T-cell (primary cell): ENCODE data around the gene TIAM2. TPM values are rescaled to one million over a fixed set of nuclear protein-coding genes. Genes with fewer than 3 reads are reported as not detected.

Experiments used
- ATAC-seq, 4 experiments: fragments of 200-7000 bp in 3 of 4; fragments of 150-1000 bp in 1 of 4; cut with Tn5 transposase; replicated peaks in 1 of 4; 1 replicate in 3 of 4; 2 replicates in 1 of 4; pipeline ENCODE4 v1.10.0; 2021; ENCODE audit warnings: moderate library complexity in 3 of 4, mild to moderate bottlenecking in 2 of 4, moderate number of reproducible peaks in 1 of 4
- CTCF ChIA-PET, 2 donors: fragments of 300-600 bp; sonication (Branson Sonifier 250); formaldehyde crosslinking; loops; one replicate each; lab custom pipeline; 2022; ENCODE audit warnings: antibody characterized with exemption in 2 of 2; lab: Charles Lee
- POLR2A ChIA-PET, 2 donors: fragments of 300-600 bp; sonication (Branson Sonifier 250); formaldehyde crosslinking; loops; one replicate each; lab custom pipeline; 2022; ENCODE audit warnings: antibody characterized with exemption in 2 of 2; lab: Charles Lee
- DNase-seq, 35 experiments: peaks; one replicate each; pipeline versions ENCODE4 v3.0.0 to v3.0.0-alpha.2; 2013 to 2023
- H3K27ac ChIP-seq: one replicate; pipeline ENCODE4 v1.5.1; 2013; ENCODE audit warnings: low read length
- H3K27me3 ChIP-seq, 2 experiments: replicated peaks in 1 of 2; 1 replicate in 1 of 2; 2 replicates in 1 of 2; pipeline versions ENCODE4 v1.6.1 to v1.7.0; 2013; ENCODE audit warnings: low read length in 1 of 2, mixed read lengths in 1 of 2; ENCODE audit not compliant: control insufficient read depth in 2 of 2, insufficient read depth in 2 of 2; ENCODE audit errors: extremely low read depth in 1 of 2
- H3K36me3 ChIP-seq, 2 donors: 1 replicate in 1 of 2; 2 replicates in 1 of 2; pipeline versions ENCODE4 v1.6.1 to v1.7.0; 2013; ENCODE audit warnings: low read length in 1 of 2; ENCODE audit not compliant: control insufficient read depth in 2 of 2, insufficient read depth in 1 of 2; ENCODE audit errors: extremely low read depth in 1 of 2
- H3K4me1 ChIP-seq, 2 experiments: 1 replicate in 1 of 2; 2 replicates in 1 of 2; pipeline versions ENCODE4 v1.6.1 to v1.7.0; 2013; ENCODE audit warnings: low read length in 2 of 2, mixed read lengths in 1 of 2; ENCODE audit not compliant: insufficient read depth in 2 of 2, control insufficient read depth in 1 of 2; ENCODE audit errors: extremely low read depth in 1 of 2
- H3K4me3 ChIP-seq, 2 donors: 1 replicate in 1 of 2; 2 replicates in 1 of 2; pipeline versions ENCODE4 v1.5.1 to v1.7.0; 2013; ENCODE audit warnings: mild to moderate bottlenecking in 2 of 2, low read length in 1 of 2, moderate library complexity in 1 of 2; ENCODE audit not compliant: control insufficient read depth in 1 of 2; ENCODE audit errors: extremely low read depth in 1 of 2
- H3K9me3 ChIP-seq: 2 replicates; pipeline ENCODE4 v1.7.0; 2013
- H3K27ac Mint-ChIP-seq, 2 donors: one replicate each; pipeline ENCODE4 v1.8.0; 2020 to 2021; ENCODE audit warnings: mild to moderate bottlenecking in 2 of 2, mixed read lengths in 2 of 2
- H3K27me3 Mint-ChIP-seq, 2 donors: one replicate each; pipeline ENCODE4 v1.8.0; 2021 to 2022; ENCODE audit warnings: mixed read lengths in 2 of 2
- H3K36me3 Mint-ChIP-seq: one replicate; pipeline ENCODE4 v1.8.0; 2021; ENCODE audit warnings: mixed read lengths
- H3K4me1 Mint-ChIP-seq, 3 donors: one replicate each; pipeline ENCODE4 v1.8.0; 2020 to 2022; ENCODE audit warnings: mixed read lengths in 3 of 3, mild to moderate bottlenecking in 1 of 3
- H3K4me3 Mint-ChIP-seq, 3 donors: one replicate each; pipeline ENCODE4 v1.8.0; 2020 to 2022; ENCODE audit warnings: mild to moderate bottlenecking in 3 of 3, mixed read lengths in 3 of 3, moderate library complexity in 3 of 3
- H3K9me3 Mint-ChIP-seq, 3 donors: one replicate each; pipeline ENCODE4 v1.8.0; 2020 to 2022; ENCODE audit warnings: mixed read lengths in 3 of 3
- WGBS: methylation state at CpG from one replicate; pipeline ENCODE4 v1.1.5; 2013; ENCODE audit warnings: missing lambda C conversion rate; ENCODE audit not compliant: insufficient coverage; 5-methylcytosine and 5-hydroxymethylcytosine counted together
- total RNA-seq, 35 experiments: library from RNA in 6 of 35; stranded (reverse) in 6 of 35; fragments of 120-200 nt in 1 of 35; gene quantifications; one replicate each; pipeline versions ENCODE4 v1.2.1 to v1.2.4 and lab custom pipeline; 2013 to 2026

TIAM2 gene
- total RNA-seq, 5 donors from 2014 or later (not counting 1 experiment from before 2014, with no cell fraction given): 4.6 to 7.1 (median 6.8) TPM

DNA sequence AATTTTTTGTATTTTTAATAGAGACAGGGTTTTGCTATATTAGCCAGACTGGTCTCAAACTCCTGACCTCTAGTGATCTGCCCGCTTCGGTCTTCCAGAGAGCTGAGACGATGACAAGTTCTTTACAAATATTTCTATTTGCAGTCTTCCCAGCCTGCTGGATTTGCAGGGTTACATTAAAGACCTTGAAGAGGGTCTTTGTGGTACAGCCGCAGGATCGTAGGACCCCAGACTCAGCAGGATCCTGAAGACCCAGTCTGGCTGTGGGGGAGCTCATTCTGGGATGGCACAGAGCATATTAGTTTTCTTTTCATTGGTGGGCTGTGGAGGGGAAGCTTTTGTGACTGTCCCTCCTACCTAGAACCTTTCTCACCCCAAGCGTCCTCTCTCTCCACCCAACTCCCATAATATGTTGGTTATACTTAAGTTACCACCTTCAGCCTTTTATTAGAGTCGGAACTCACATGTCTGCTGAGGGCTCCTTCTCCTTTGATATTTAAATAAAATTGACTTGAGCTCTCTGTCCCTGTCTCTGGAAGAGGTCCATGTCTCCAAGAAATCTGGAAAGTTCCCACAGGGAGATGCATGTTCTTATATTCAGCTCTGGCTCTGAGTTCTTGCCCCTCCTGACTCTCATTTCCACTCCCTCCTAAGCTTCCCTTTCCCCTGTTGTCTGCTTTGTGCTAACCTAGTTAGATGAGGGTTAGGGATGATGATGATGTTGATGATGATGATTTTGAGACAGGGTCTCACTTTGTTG is 72.0 kb downstream of the TIAM2 start:
- Mint-ChIP-seq H3K27ac (no peak overlapping the region), H3K9me3 (no peaks in the 10 kb centered on the region), H3K4me1 (no peaks in the 10 kb centered on the region), H3K4me3 (no peak overlapping the region), H3K36me3 (no peaks in the 10 kb centered on the region), H3K27me3 (peaks cover 4% of the 10 kb centered on the region in 2 donors)
- H3K9me3 ChIP-seq: no peaks in the 10 kb centered on the region
- DNase-seq (no peak), ATAC-seq (no peak)
- H3K36me3 ChIP-seq: no peaks in the 10 kb centered on the region
- POLR2A ChIA-PET: no interaction called here
- H3K27ac ChIP-seq: no peak overlapping the region
- peaks cover 0 to 2% of the 10 kb centered on the region in 2 experiments for H3K27me3 ChIP-seq
- no peak overlapping the region for H3K4me3 ChIP-seq
- no CpG with 5 or more reads among the region's 7 CpGs for WGBS
- H3K4me1 ChIP-seq: no peaks in the 10 kb centered on the region
- CTCF ChIA-PET: no interaction called here

DNA sequence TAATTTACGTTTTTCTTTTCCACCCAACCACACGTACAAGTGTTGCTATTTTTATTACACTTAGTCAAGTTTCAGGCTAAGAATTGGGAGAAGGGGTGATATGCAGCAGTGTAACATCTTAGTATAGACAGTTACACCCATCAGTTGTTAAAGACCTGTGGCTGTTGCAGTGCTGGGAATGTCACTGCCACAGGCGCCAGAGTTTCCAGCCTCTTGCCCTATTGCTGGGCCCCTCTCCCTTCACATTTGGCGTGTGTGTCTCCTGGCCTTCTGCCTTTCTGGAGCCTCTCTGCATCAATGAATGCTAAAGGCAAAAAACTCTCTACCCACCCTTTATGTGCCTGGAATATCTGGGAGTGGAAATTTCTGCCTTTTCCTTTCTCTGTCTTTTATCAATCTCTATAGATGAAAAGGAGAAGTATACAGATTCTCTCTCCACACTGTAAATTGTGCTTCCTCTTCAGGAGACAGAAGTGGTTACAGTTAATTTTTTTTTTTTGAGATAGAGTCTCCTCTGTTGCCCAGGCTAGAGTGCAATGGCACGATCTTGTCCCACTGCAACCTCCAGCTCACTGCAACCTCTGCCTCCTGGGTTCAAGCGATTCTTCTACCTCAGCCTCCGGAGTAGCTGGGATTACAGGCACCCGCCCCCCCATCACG is 73.0 kb downstream of the TIAM2 start:
- no peak for ATAC-seq
- Mint-ChIP-seq H3K9me3 (no peaks in the 10 kb centered on the region), H3K4me3 (no peak overlapping the region), H3K36me3 (no peaks in the 10 kb centered on the region), H3K4me1 (no peaks in the 10 kb centered on the region), H3K27me3 (peaks cover 4% of the 10 kb centered on the region in 2 donors), H3K27ac (no peak overlapping the region)
- POLR2A ChIA-PET: no interaction called here
- no peaks in the 10 kb centered on the region for H3K36me3 ChIP-seq
- no peak overlapping the region for H3K4me3 ChIP-seq
- H3K27me3 ChIP-seq: peaks cover 0 to 2% of the 10 kb centered on the region in 2 experiments
- CTCF ChIA-PET: no interaction called here
- H3K27ac ChIP-seq: no peak overlapping the region
- DNase-seq: no peak
- WGBS: 100% methylated on average over 1 of the region's 9 CpGs
- no peaks in the 10 kb centered on the region for H3K4me1 ChIP-seq
- no peaks in the 10 kb centered on the region for H3K9me3 ChIP-seq

DNA sequence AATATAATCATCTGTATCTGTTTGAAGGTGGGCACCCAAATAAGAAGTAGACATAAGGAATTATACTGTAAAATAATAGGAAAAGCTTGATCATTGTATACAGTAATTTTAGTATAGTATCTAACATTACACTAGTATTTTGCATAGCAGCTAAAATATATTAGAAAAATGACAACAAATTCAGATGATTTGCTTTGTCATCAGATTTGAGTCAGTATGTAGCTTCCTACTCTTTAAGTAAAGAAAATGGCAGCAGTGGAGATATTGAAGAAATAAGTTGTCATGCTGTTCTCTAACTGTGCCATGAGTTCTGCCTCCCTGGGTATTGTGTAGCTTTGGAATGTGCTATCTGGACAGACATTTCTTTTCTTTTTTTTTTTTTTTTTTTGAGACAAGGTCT is 74.4 kb downstream of the TIAM2 start:
- H3K4me1 ChIP-seq: no peaks in the 10 kb centered on the region
- H3K27me3 ChIP-seq: peaks cover 0 to 2% of the 10 kb centered on the region in 2 experiments
- no peaks in the 10 kb centered on the region for H3K36me3 ChIP-seq
- ChIA-PET POLR2A (interaction anchor here in 1 of 2 donors (0.7 kb wide), 1 partner anchor 9 kb away, joined by 4 read pairs; no protein-coding TSS in a partner anchor), CTCF (interaction anchor here (0.7 kb wide), 2 partner anchors 88 to 90 kb away, joined by 4 to 5 read pairs; no protein-coding TSS in a partner anchor)
- Mint-ChIP-seq H3K9me3 (no peaks in the 10 kb centered on the region), H3K4me3 (no peak overlapping the region), H3K27me3 (peaks cover 4% of the 10 kb centered on the region in 2 donors), H3K27ac (no peak overlapping the region), H3K4me1 (no peaks in the 10 kb centered on the region), H3K36me3 (no peaks in the 10 kb centered on the region)
- H3K27ac ChIP-seq: no peak overlapping the region
- DNase-seq (no peak), ATAC-seq (no peak)
- H3K4me3 ChIP-seq: no peak overlapping the region
- no peaks in the 10 kb centered on the region for H3K9me3 ChIP-seq

DNA sequence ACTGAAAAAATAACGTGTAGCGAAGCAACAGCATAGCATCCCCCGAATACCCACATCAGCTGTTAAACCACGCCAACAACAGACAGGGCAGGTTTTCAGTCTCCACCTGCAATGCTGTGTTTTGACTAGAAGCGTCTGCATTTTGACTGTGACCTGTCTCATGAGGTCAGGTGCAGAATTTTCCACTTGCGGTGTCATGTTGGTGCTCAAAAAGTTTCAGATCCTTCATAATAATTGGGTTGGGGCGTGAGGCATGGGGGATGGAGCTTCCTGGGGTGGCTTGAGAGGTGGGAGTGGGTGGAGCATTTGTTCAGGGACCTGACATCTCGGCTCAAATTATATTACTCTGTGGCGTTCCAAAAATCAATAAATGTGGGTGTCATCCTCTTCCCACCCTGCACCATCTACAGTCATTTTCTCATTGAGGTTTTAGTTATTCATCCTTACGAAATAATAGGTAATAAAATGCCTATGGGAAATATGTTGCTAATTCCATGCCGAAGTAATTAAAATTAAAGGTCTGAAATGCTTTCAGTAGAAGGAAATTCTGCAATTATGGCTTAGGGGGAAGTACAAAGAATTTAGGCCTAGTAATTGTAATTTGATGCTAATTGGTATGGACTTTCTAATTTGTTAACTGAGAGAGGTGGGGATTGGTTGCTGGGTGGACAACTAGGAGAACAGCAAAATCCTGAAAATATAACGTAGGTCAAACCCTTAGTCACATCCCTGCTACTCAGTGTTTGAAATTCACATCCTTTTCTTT is 81.0 kb downstream of the TIAM2 start:
- H3K36me3 Mint-ChIP-seq: no peaks in the 10 kb centered on the region
- no peaks in the 10 kb centered on the region for H3K9me3 Mint-ChIP-seq
- H3K27ac ChIP-seq: no peak overlapping the region
- H3K4me3 Mint-ChIP-seq: no peak overlapping the region
- no peaks in the 10 kb centered on the region for H3K27me3 ChIP-seq
- H3K27ac Mint-ChIP-seq: no peak overlapping the region
- H3K9me3 ChIP-seq: no peaks in the 10 kb centered on the region
- no peaks in the 10 kb centered on the region for H3K4me1 ChIP-seq
- POLR2A ChIA-PET: no interaction called here
- 46% methylated on average over 7 of the region's 12 CpGs for WGBS
- no peaks in the 10 kb centered on the region for H3K36me3 ChIP-seq
- DNase-seq (no peak), ATAC-seq (no peak)
- peaks cover 3 to 4% of the 10 kb centered on the region in 2 donors for H3K27me3 Mint-ChIP-seq
- CTCF ChIA-PET: no interaction called here
- H3K4me1 Mint-ChIP-seq: peaks cover 0 to 3% (median 0%) of the 10 kb centered on the region in 3 donors
- no peak overlapping the region for H3K4me3 ChIP-seq

DNA sequence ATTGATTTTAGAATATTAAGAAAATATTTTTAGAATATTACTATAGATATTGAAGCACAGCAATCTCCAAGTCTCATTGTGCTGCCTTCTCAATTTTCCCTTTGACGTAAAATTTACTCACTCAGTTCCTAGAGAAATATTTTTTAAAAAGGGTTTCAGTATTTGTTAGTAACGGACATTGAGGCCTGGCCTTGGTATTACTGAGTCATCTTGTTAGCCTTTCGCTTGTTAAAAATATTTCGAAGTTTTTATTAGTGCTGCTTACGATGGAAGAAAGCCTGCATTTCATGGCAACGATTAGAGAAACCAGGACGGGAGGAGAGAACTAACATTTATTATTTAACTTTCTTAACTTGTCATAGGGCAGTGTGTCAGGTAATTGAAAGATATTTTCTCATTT is 82.2 kb downstream of the TIAM2 start:
- no peak for ATAC-seq
- CTCF ChIA-PET: no interaction called here
- Mint-ChIP-seq H3K4me3 (no peak overlapping the region), H3K9me3 (no peaks in the 10 kb centered on the region), H3K27ac (no peak overlapping the region), H3K36me3 (no peaks in the 10 kb centered on the region), H3K27me3 (no peaks in the 10 kb centered on the region), H3K4me1 (peaks cover 0 to 3% (median 0%) of the 10 kb centered on the region in 3 donors)
- H3K27me3 ChIP-seq: no peaks in the 10 kb centered on the region
- H3K4me1 ChIP-seq: no peaks in the 10 kb centered on the region
- POLR2A ChIA-PET: no interaction called here
- DNase-seq: no peak
- no peaks in the 10 kb centered on the region for H3K9me3 ChIP-seq
- no CpG with 5 or more reads among the region's 7 CpGs for WGBS
- no peaks in the 10 kb centered on the region for H3K36me3 ChIP-seq
- H3K27ac ChIP-seq: no peak overlapping the region
- no peak overlapping the region for H3K4me3 ChIP-seq

DNA sequence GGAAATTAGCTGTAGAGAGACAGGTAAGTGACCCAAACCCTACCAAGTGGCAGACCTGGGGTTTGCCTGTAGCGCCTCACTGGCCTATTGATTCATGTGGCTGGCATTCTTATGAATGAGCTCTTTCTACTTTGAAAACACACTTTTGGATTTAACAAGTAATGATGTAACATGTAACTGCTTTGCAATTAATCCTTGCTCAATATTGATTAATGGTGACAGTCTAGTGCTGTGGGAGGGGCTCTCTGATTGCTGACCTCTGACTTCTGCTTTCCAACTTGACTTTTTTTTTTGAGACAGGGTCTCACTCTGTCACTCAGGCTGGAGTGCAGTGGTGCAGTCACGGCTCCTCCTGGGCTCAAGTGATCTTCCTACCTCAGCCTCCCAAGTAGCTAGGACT is 82.7 kb downstream of the TIAM2 start:
- no peak for DNase-seq
- no peak overlapping the region for H3K27ac ChIP-seq
- H3K27me3 Mint-ChIP-seq: no peaks in the 10 kb centered on the region
- no peaks in the 10 kb centered on the region for H3K27me3 ChIP-seq
- 100% methylated on average over 1 of the region's 2 CpGs for WGBS
- CTCF ChIA-PET: no interaction called here
- POLR2A ChIA-PET: no interaction called here
- H3K4me3 ChIP-seq: no peak overlapping the region
- no peaks in the 10 kb centered on the region for H3K36me3 ChIP-seq
- H3K27ac Mint-ChIP-seq: no peak overlapping the region
- H3K4me1 ChIP-seq: no peaks in the 10 kb centered on the region
- H3K4me1 Mint-ChIP-seq: peaks cover 0 to 3% (median 0%) of the 10 kb centered on the region in 3 donors
- H3K36me3 Mint-ChIP-seq: no peaks in the 10 kb centered on the region
- ATAC-seq: no peak
- H3K9me3 ChIP-seq: no peaks in the 10 kb centered on the region
- no peak overlapping the region for H3K4me3 Mint-ChIP-seq
- H3K9me3 Mint-ChIP-seq: no peaks in the 10 kb centered on the region
